KMS-11 (cell line): ENCODE measurements around the gene RASSF8.

Experiments
- H2AFZ ChIP-seq: fragments of 200-600 bp; sonication (generic); 2 replicates; pipeline ENCODE4 v1.6.1; 2016; ENCODE audit warnings: antibody characterized with exemption, mixed run types, low read depth
- H3K27ac ChIP-seq: fragments of 200-600 bp; sonication (generic); 2 replicates; pipeline ENCODE4 v1.6.1; 2016; ENCODE audit warnings: mild to moderate bottlenecking, mixed run types
- H3K27me3 ChIP-seq: fragments of 200-600 bp; sonication (generic); 2 replicates; pipeline ENCODE4 v1.6.1; 2017; ENCODE audit warnings: mild to moderate bottlenecking, low read depth, mixed run types, moderate library complexity; ENCODE audit not compliant: insufficient read depth
- H3K36me3 ChIP-seq: fragments of 200-600 bp; sonication (generic); 2 replicates; pipeline ENCODE4 v1.6.1; 2017; ENCODE audit warnings: mild to moderate bottlenecking, mixed run types; ENCODE audit not compliant: insufficient read depth
- H3K4me1 ChIP-seq: fragments of 200-600 bp; sonication (generic); 2 replicates; pipeline ENCODE4 v1.6.1; 2016; ENCODE audit warnings: mild to moderate bottlenecking, low read depth, mixed run types; ENCODE audit not compliant: poor library complexity, severe bottlenecking
- H3K4me2 ChIP-seq: fragments of 200-600 bp; sonication (generic); 2 replicates; pipeline ENCODE4 v1.7.0; 2016; ENCODE audit warnings: mild to moderate bottlenecking, mixed run types
- H3K4me3 ChIP-seq: fragments of 200-600 bp; sonication (generic); IDR thresholded peaks from 2 replicates; pipeline ENCODE4 v1.6.1; 2017; ENCODE audit warnings: low read depth, low read length, mixed read lengths; ENCODE audit not compliant: insufficient read depth
- H3K79me2 ChIP-seq: fragments of 200-600 bp; sonication (generic); 2 replicates; pipeline ENCODE4 v1.6.1; 2016; ENCODE audit warnings: low read depth, mixed run types; ENCODE audit not compliant: insufficient read depth
- H3K9ac ChIP-seq: fragments of 200-600 bp; sonication (generic); 2 replicates; pipeline ENCODE4 v1.6.1; 2016; ENCODE audit warnings: mild to moderate bottlenecking, mixed run types
- H4K20me1 ChIP-seq: fragments of 200-600 bp; sonication (generic); 2 replicates; pipeline ENCODE4 v1.6.1; 2016; ENCODE audit warnings: mild to moderate bottlenecking, mixed run types; ENCODE audit not compliant: insufficient read depth
- CTCF ChIP-seq: fragments of 200-600 bp; sonication (generic); conservative IDR thresholded peaks from 2 replicates; pipeline ENCODE4 v1.6.1; 2017; ENCODE audit warnings: low read depth, mild to moderate bottlenecking, antibody characterized with exemption, low read length, moderate library complexity, mixed read lengths

Gene RASSF8

GRCh38 chr12:26032719-26033241, 74.3 kb downstream of the RASSF8 start:
- no peaks in the 10 kb centered on the region for H3K27me3 ChIP-seq
- no peak overlapping the region for H2AFZ ChIP-seq
- H3K4me1 ChIP-seq, result peaks cover 6% of the 10 kb centered on the region
- no peak overlapping the region for H3K4me3 ChIP-seq
- no peak for TF ChIP-seq CTCF
- no peaks in the 10 kb centered on the region for H4K20me1 ChIP-seq
- H3K4me2 ChIP-seq, result no peak overlapping the region
- no peak overlapping the region for H3K9ac ChIP-seq
- H3K36me3 ChIP-seq, result no peaks in the 10 kb centered on the region
- H3K27ac ChIP-seq, result no peak overlapping the region
- H3K79me2 ChIP-seq, result no peaks in the 10 kb centered on the region

- H3K27ac ChIP-seq, result no peak overlapping the region
- no peak overlapping the region for H2AFZ ChIP-seq
- no peaks in the 10 kb centered on the region for H4K20me1 ChIP-seq
- no peaks in the 10 kb centered on the region for H3K79me2 ChIP-seq
- TF ChIP-seq CTCF, result no peak
- H3K27me3 ChIP-seq, result no peaks in the 10 kb centered on the region
- H3K9ac ChIP-seq, result no peak overlapping the region
- no peak overlapping the region for H3K4me3 ChIP-seq
- no peaks in the 10 kb centered on the region for H3K36me3 ChIP-seq
- peaks cover 6% of the 10 kb centered on the region for H3K4me1 ChIP-seq
- no peak overlapping the region for H3K4me2 ChIP-seq
Measured at GRCh38 chr12:26034371-26035142, 76.1 kb downstream of the RASSF8 start.

GRCh38 chr12:26036877-26037276, 78.4 kb downstream of the RASSF8 start:
- H3K27ac ChIP-seq, result no peak overlapping the region
- no peaks in the 10 kb centered on the region for H4K20me1 ChIP-seq
- H3K27me3 ChIP-seq, result no peaks in the 10 kb centered on the region
- no peak overlapping the region for H2AFZ ChIP-seq
- no peak for TF ChIP-seq CTCF
- no peak overlapping the region for H3K9ac ChIP-seq
- no peak overlapping the region for H3K4me3 ChIP-seq
- H3K79me2 ChIP-seq, result no peaks in the 10 kb centered on the region
- peaks cover 6% of the 10 kb centered on the region for H3K4me1 ChIP-seq
- H3K36me3 ChIP-seq, result no peaks in the 10 kb centered on the region
- H3K4me2 ChIP-seq, result no peak overlapping the region

GRCh38 chr12:26037615-26038220, 79.2 kb downstream of the RASSF8 start:
- no peaks in the 10 kb centered on the region for H3K79me2 ChIP-seq
- no peak overlapping the region for H2AFZ ChIP-seq
- H3K27me3 ChIP-seq, result no peaks in the 10 kb centered on the region
- no peaks in the 10 kb centered on the region for H4K20me1 ChIP-seq
- H3K4me1 ChIP-seq, result peaks cover 6% of the 10 kb centered on the region
- no peak overlapping the region for H3K4me3 ChIP-seq
- H3K4me2 ChIP-seq, result no peak overlapping the region
- no peak overlapping the region for H3K27ac ChIP-seq
- H3K9ac ChIP-seq, result no peak overlapping the region
- no peaks in the 10 kb centered on the region for H3K36me3 ChIP-seq
- no peak for TF ChIP-seq CTCF
